ENCODE measurements around the gene RPF1.

DNA sequence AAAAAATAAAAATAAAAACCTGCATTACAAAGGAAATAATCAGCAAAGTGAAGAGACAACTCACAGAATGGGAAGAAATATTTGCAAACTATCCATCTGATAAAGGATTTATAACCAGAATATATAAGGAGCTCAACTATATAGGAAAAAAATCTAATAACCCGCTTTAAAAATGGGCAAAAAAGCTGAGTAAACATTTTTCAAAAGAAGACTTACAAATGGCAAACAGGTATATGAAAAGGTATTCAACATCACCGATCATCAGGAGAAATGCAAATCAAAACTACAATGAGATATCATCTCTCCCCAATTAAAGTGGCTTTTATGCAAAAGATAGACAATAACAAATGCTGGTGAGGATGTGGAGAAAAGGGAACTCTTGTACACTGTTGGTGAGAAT is 31.1 kb downstream of the RPF1 start:
- TF ChIP-seq, protein P1, sequence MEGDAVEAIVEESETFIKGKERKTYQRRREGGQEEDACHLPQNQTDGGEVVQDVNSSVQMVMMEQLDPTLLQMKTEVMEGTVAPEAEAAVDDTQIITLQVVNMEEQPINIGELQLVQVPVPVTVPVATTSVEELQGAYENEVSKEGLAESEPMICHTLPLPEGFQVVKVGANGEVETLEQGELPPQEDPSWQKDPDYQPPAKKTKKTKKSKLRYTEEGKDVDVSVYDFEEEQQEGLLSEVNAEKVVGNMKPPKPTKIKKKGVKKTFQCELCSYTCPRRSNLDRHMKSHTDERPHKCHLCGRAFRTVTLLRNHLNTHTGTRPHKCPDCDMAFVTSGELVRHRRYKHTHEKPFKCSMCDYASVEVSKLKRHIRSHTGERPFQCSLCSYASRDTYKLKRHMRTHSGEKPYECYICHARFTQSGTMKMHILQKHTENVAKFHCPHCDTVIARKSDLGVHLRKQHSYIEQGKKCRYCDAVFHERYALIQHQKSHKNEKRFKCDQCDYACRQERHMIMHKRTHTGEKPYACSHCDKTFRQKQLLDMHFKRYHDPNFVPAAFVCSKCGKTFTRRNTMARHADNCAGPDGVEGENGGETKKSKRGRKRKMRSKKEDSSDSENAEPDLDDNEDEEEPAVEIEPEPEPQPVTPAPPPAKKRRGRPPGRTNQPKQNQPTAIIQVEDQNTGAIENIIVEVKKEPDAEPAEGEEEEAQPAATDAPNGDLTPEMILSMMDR (IDR thresholded peaks at IDR 0.05): no peak
- no peak for TF ChIP-seq POLR2A (IDR thresholded peaks at IDR 0.05)

Data from adrenal gland (tissue), 5 donors.